CD14-positive monocyte (primary cell): Measurements from ENCODE around the gene ERG. TPM values are rescaled to one million over a fixed set of nuclear protein-coding genes. Genes with fewer than 3 reads are reported as not detected.

Experiments
- DNase-seq, 3 donors: peaks; one replicate each; pipeline ENCODE4 v3.0.0-alpha.2; 2011 to 2022
- H2AFZ ChIP-seq: 2 replicates; pipeline ENCODE4 v1.6.0; 2012; ENCODE audit warnings: mild to moderate bottlenecking, low read depth, low read length, inconsistent platforms; ENCODE audit not compliant: insufficient read depth, poor library complexity, severe bottlenecking
- H3K27ac ChIP-seq, 2 donors: 1 replicate in 1 of 2; 2 replicates in 1 of 2; pipeline ENCODE4 v1.5.1; 2012 to 2013; ENCODE audit warnings: low read length in 2 of 2, control low read depth in 1 of 2, inconsistent platforms in 1 of 2, low read depth in 1 of 2, mild to moderate bottlenecking in 1 of 2
- H3K27me3 ChIP-seq, 2 donors: one replicate each; pipeline versions ENCODE4 v1.6.0 to v1.6.1; 2011 to 2013; ENCODE audit warnings: low read length in 2 of 2; ENCODE audit not compliant: control insufficient read depth in 2 of 2, insufficient read depth in 2 of 2
- H3K36me3 ChIP-seq, 2 donors: replicated peaks in 1 of 2; 1 replicate in 1 of 2; 2 replicates in 1 of 2; pipeline versions ENCODE4 v1.5.1 to v1.6.1; 2012 to 2013; ENCODE audit warnings: low read length in 2 of 2, control low read depth in 1 of 2, inconsistent platforms in 1 of 2, mild to moderate bottlenecking in 1 of 2; ENCODE audit not compliant: insufficient read depth in 2 of 2, control insufficient read depth in 1 of 2
- H3K4me1 ChIP-seq, 2 donors: 1 replicate in 1 of 2; 2 replicates in 1 of 2; pipeline versions ENCODE4 v1.5.1 to v1.6.1; 2012 to 2013; ENCODE audit warnings: low read length in 2 of 2, control low read depth in 1 of 2, inconsistent platforms in 1 of 2, mild to moderate bottlenecking in 1 of 2, moderate library complexity in 1 of 2; ENCODE audit not compliant: insufficient read depth in 2 of 2, control insufficient read depth in 1 of 2
- H3K4me2 ChIP-seq: replicated peaks from 2 replicates; pipeline ENCODE3; 2012; ENCODE audit warnings: low read length, moderate library complexity, mild to moderate bottlenecking; ENCODE audit not compliant: poor library complexity, severe bottlenecking; ENCODE audit errors: extremely low read depth
- H3K4me3 ChIP-seq, 3 experiments: fragments of 200-600 bp in 1 of 3; sonication (generic) in 1 of 3; replicated peaks in 1 of 3; 1 replicate in 2 of 3; 2 replicates in 1 of 3; pipeline ENCODE4 v1.5.1; 2011 to 2013; ENCODE audit warnings: low read length in 3 of 3, mild to moderate bottlenecking in 3 of 3, control low read depth in 2 of 3, low read depth in 2 of 3, inconsistent platforms in 1 of 3, moderate library complexity in 1 of 3
- H3K79me2 ChIP-seq: 2 replicates; pipeline ENCODE4 v1.6.0; 2012; ENCODE audit warnings: mild to moderate bottlenecking, control low read depth, inconsistent platforms, low read length, moderate library complexity; ENCODE audit not compliant: insufficient read depth
- H3K9ac ChIP-seq: 2 replicates; pipeline ENCODE4 v1.6.0; 2017; ENCODE audit warnings: low read length, mild to moderate bottlenecking; ENCODE audit not compliant: insufficient read depth, poor library complexity, severe bottlenecking
- H3K9me3 ChIP-seq, 2 donors: replicated peaks in 1 of 2; 1 replicate in 1 of 2; 2 replicates in 1 of 2; pipeline versions ENCODE4 v1.5.1 to v1.6.1; 2012 to 2013; ENCODE audit warnings: low read length in 2 of 2, control low read depth in 1 of 2; ENCODE audit not compliant: control insufficient read depth in 1 of 2, insufficient read depth in 1 of 2
- H4K20me1 ChIP-seq: 2 replicates; pipeline ENCODE4 v1.6.0; 2012; ENCODE audit warnings: mild to moderate bottlenecking, low read length, control low read depth, moderate library complexity; ENCODE audit not compliant: insufficient read depth
- H3K27ac Mint-ChIP-seq, 7 donors: one replicate each; pipeline ENCODE4 v1.8.0; 2020; ENCODE audit warnings: mild to moderate bottlenecking in 7 of 7, mixed read lengths in 7 of 7, moderate library complexity in 6 of 7, inconsistent platforms in 2 of 7
- H3K27me3 Mint-ChIP-seq, 3 donors: one replicate each; pipeline ENCODE4 v1.8.0; 2021 to 2022; ENCODE audit warnings: low read depth in 3 of 3, mild to moderate bottlenecking in 3 of 3, mixed read lengths in 3 of 3, moderate library complexity in 3 of 3, inconsistent platforms in 1 of 3
- H3K36me3 Mint-ChIP-seq, 2 donors: one replicate each; pipeline ENCODE4 v1.8.0; 2020; ENCODE audit warnings: mixed read lengths in 2 of 2, inconsistent platforms in 1 of 2, mild to moderate bottlenecking in 1 of 2
- H3K4me1 Mint-ChIP-seq: one replicate; pipeline ENCODE4 v1.8.0; 2020; ENCODE audit warnings: mild to moderate bottlenecking, mixed read lengths
- H3K4me3 Mint-ChIP-seq, 2 donors: one replicate each; pipeline ENCODE4 v1.8.0; 2020; ENCODE audit warnings: mild to moderate bottlenecking in 2 of 2, mixed read lengths in 2 of 2, moderate library complexity in 1 of 2
- H3K9me3 Mint-ChIP-seq, 7 donors: one replicate each; pipeline ENCODE4 v1.8.0; 2020 to 2022; ENCODE audit warnings: mixed read lengths in 7 of 7, mild to moderate bottlenecking in 6 of 7, moderate library complexity in 6 of 7, inconsistent platforms in 2 of 7
- CTCF ChIP-seq: fragments of 200-600 bp; IDR thresholded peaks from one replicate; pipeline ENCODE4 v1.8.0; 2022; ENCODE audit warnings: antibody characterized with exemption, mild to moderate bottlenecking
- WGBS: methylation state at CpG from one replicate; pipeline ENCODE4 v1.1.5; 2013; ENCODE audit warnings: missing lambda C conversion rate; ENCODE audit not compliant: insufficient coverage; 5-methylcytosine and 5-hydroxymethylcytosine counted together
- intact Hi-C, 2 donors: fragments of 100-400 bp; cut with micrococcal nuclease; formaldehyde crosslinking; loops; one replicate each; pipeline versions ENCODE4 v1.15.0 to v1.15.1; 2023
- polyA plus RNA-seq, 3 donors: library from polyadenylated mRNA; depleted of rRNA in 1 of 3; unstranded in 2 of 3; stranded (reverse) in 1 of 3; fragments of 300-500 nt in 2 of 3; fragments of >200 nt in 1 of 3; fragmentation: Illumina TruSeq in 2 of 3; gene quantifications; 1 replicate in 2 of 3; 2 replicates in 1 of 3; pipeline ENCODE4 v1.2.3, GENCODE V29; 2012 to 2021

Gene ERG
- polyA plus RNA-seq, 3 donors, result 0.16 to 0.22 TPM; not detected in 1

- H3K4me2 ChIP-seq, result no peak overlapping the region
- H4K20me1 ChIP-seq, result no peaks in the 10 kb centered on the region
- Mint-ChIP-seq H3K36me3 (peaks cover 3 to 7% of the 10 kb centered on the region in 2 donors), H3K27ac (no peak overlapping the region), H3K27me3 (no peaks in the 10 kb centered on the region), H3K9me3 (peaks cover 0 to 1% (median 0%) of the 10 kb centered on the region in 7 donors), H3K4me1 (peaks cover 28% of the 10 kb centered on the region), H3K4me3 (no peak overlapping the region)
- intact Hi-C loops, result no loop called here
- DNase-seq, result no peak
- H3K36me3 ChIP-seq, result no peaks in the 10 kb centered on the region
- H3K79me2 ChIP-seq, result no peaks in the 10 kb centered on the region
- peaks cover 5 to 12% of the 10 kb centered on the region in 2 donors for H3K4me1 ChIP-seq
- no peak overlapping the region for H3K27ac ChIP-seq
- no peaks in the 10 kb centered on the region for H3K27me3 ChIP-seq
- H3K9me3 ChIP-seq, result no peaks in the 10 kb centered on the region
- no peak overlapping the region for H3K4me3 ChIP-seq
- H2AFZ ChIP-seq, result no peak overlapping the region
- H3K9ac ChIP-seq, result no peak overlapping the region
- WGBS, result 80% methylated on average over 1 of the region's 1 CpG
- TF ChIP-seq CTCF, result no peak
These were observed 105.6 kb downstream of the ERG start for GRCh38 chr21:38392661-38393060.

GRCh38 chr21:38389896-38390295 lies 108.4 kb downstream of the ERG start:
- Histone ChIP-seq H3K36me3 (no peaks in the 10 kb centered on the region), H3K4me3 (no peak overlapping the region), H3K9me3 (no peaks in the 10 kb centered on the region), H4K20me1 (no peaks in the 10 kb centered on the region), H3K9ac (no peak overlapping the region), H3K27ac (no peak overlapping the region), H3K4me2 (no peak overlapping the region), H3K4me1 (peaks cover 23 to 33% of the 10 kb centered on the region in 2 donors), H2AFZ (no peak overlapping the region), H3K27me3 (no peaks in the 10 kb centered on the region), H3K79me2 (no peaks in the 10 kb centered on the region)
- intact Hi-C loops, result no loop called here
- H3K9me3 Mint-ChIP-seq, result no peaks in the 10 kb centered on the region
- no peaks in the 10 kb centered on the region for H3K27me3 Mint-ChIP-seq
- no peak for DNase-seq
- no peak overlapping the region for H3K4me3 Mint-ChIP-seq
- H3K27ac Mint-ChIP-seq, result no peak overlapping the region
- H3K4me1 Mint-ChIP-seq, result peaks cover 49% of the 10 kb centered on the region
- peaks cover 3 to 4% of the 10 kb centered on the region in 2 donors for H3K36me3 Mint-ChIP-seq
- no CpG with 5 or more reads among the region's 5 CpGs for WGBS
- no peak for TF ChIP-seq CTCF
